MG63 (cell line): ENCODE measurements around the gene KLHL10. TPM values are rescaled to one million over a fixed set of nuclear protein-coding genes. Genes with fewer than 3 reads are reported as not detected.
A peak's percentile ranks its signal among the peaks of the same experiment; 100 is the strongest.
"Not testable (repeated sequence)": the region's sequence is repeated elsewhere in the genome, so short reads cannot be mapped to it uniquely, and the experiment has no call there.

Experiments used
- DNase-seq: peaks from one replicate; pipeline ENCODE4 v3.0.0-alpha.2; 2020
- H3K27me3 ChIP-seq: fragments of 250-450 bp; sonication (Bioruptor Pico); 2 replicates; pipeline ENCODE4 v1.5.1; 2020; ENCODE audit warnings: mild to moderate bottlenecking, moderate library complexity
- H3K36me3 ChIP-seq: fragments of 250-450 bp; sonication (Bioruptor Pico); 2 replicates; pipeline ENCODE4 v1.5.1; 2020; ENCODE audit warnings: mild to moderate bottlenecking, moderate library complexity
- H3K4me3 ChIP-seq: fragments of 250-450 bp; sonication (Bioruptor Pico); 2 replicates; pipeline ENCODE4 v1.5.1; 2020; ENCODE audit warnings: mild to moderate bottlenecking, moderate library complexity
- H3K9me3 ChIP-seq: fragments of 250-450 bp; sonication (Bioruptor Pico); 2 replicates; pipeline ENCODE4 v1.5.1; 2020; ENCODE audit warnings: mild to moderate bottlenecking, moderate library complexity
- total RNA-seq: library from RNA; depleted of rRNA; stranded (reverse); fragments of >200 nt; shearing (Covaris generic); gene quantifications from 2 replicates; pipeline ENCODE4 v1.2.3, GENCODE V29; 2014; ENCODE audit warnings: low replicate concordance

KLHL10 gene
- total RNA-seq, 1 experiment from 2014 or later: not detected

GRCh38 chr17:41835800-41836549, 1.6 kb upstream of the KLHL10 start, which contains the start of gene NT5C3B:
Gene NT5C3B, minus strand, starts transcription at chr17:41836232. Its CDS starts 39 bp downstream, at chr17:41836193.
- peak; percentile 66 for DNase-seq
- Histone ChIP-seq H3K9me3 (no peaks in the 10 kb centered on the region), H3K27me3 (no peaks in the 10 kb centered on the region), H3K36me3 (peaks cover 17% of the 10 kb centered on the region), H3K4me3 (peak within 1 kb of the TSS; percentile 79)

GRCh38 chr17:41836550-41837196, 952 bp upstream of the KLHL10 start:
- Histone ChIP-seq H3K36me3 (peaks cover 13% of the 10 kb centered on the region), H3K9me3 (no peaks in the 10 kb centered on the region), H3K27me3 (no peaks in the 10 kb centered on the region), H3K4me3 (peak overlapping the region; percentile 79)
- DNase-seq: no peak

- H3K9me3 ChIP-seq, H3K4me3 ChIP-seq: not testable (repeated sequence)
Measured at GRCh38 chr17:41839448-41839847, 1.8 kb downstream of the KLHL10 start.

GRCh38 chr17:41840781-41841180, 3.2 kb downstream of the KLHL10 start:
- H3K27me3 ChIP-seq, DNase-seq, H3K4me3 ChIP-seq, H3K36me3 ChIP-seq, H3K9me3 ChIP-seq: not testable (repeated sequence)

More at GRCh38 chr17:41839448-41839847, 1.8 kb downstream of the KLHL10 start:
- not testable (repeated sequence) for DNase-seq, H3K36me3 ChIP-seq, H3K27me3 ChIP-seq

GRCh38 chr17:41844971-41845370, 7.3 kb downstream of the KLHL10 start:
- H3K4me3 ChIP-seq: no peak overlapping the region
- H3K9me3 ChIP-seq: no peaks in the 10 kb centered on the region
- peaks cover 3% of the 10 kb centered on the region for H3K36me3 ChIP-seq
- no peak for DNase-seq
- no peaks in the 10 kb centered on the region for H3K27me3 ChIP-seq

- Histone ChIP-seq H3K27me3 (no peaks in the 10 kb centered on the region), H3K9me3 (no peaks in the 10 kb centered on the region), H3K36me3 (peaks cover 24% of the 10 kb centered on the region), H3K4me3 (no peak overlapping the region)
- no peak for DNase-seq
Measured at GRCh38 chr17:41848788-41849187, 11.2 kb downstream of the KLHL10 start.

GRCh38 chr17:41849251-41849990, 11.8 kb downstream of the KLHL10 start:
- no peak overlapping the region for H3K4me3 ChIP-seq
- H3K27me3 ChIP-seq: no peaks in the 10 kb centered on the region
- no peak for DNase-seq
- H3K36me3 ChIP-seq: peaks cover 30% of the 10 kb centered on the region
- H3K9me3 ChIP-seq: no peaks in the 10 kb centered on the region

GRCh38 chr17:41851382-41851781, 13.8 kb downstream of the KLHL10 start:
- peaks cover 38% of the 10 kb centered on the region for H3K36me3 ChIP-seq
- H3K9me3 ChIP-seq, H3K4me3 ChIP-seq, DNase-seq, H3K27me3 ChIP-seq: not testable (repeated sequence)

- H3K9me3 ChIP-seq: no peaks in the 10 kb centered on the region
- H3K36me3 ChIP-seq: no peaks in the 10 kb centered on the region; the same call in 1 of the 2 replicates
- no peak overlapping the region for H3K4me3 ChIP-seq
- DNase-seq: no peak
- no peaks in the 10 kb centered on the region for H3K27me3 ChIP-seq
Measured at GRCh38 chr17:41860254-41860931, 22.8 kb downstream of the KLHL10 start.

- H3K27me3 ChIP-seq: no peaks in the 10 kb centered on the region
- no peak for DNase-seq
- peak overlapping the region; percentile 83 for H3K4me3 ChIP-seq
- H3K36me3 ChIP-seq: peaks cover 17% of the 10 kb centered on the region
- H3K9me3 ChIP-seq: no peaks in the 10 kb centered on the region
Measured at GRCh38 chr17:41863074-41863848, 25.6 kb downstream of the KLHL10 start.

- DNase-seq: no peak
- Histone ChIP-seq H3K9me3 (no peaks in the 10 kb centered on the region), H3K27me3 (no peaks in the 10 kb centered on the region), H3K36me3 (peaks cover 26% of the 10 kb centered on the region), H3K4me3 (peak overlapping the region; percentile 83)
Measured at GRCh38 chr17:41864498-41864835, 26.8 kb downstream of the KLHL10 start.

- H3K36me3 ChIP-seq: peaks cover 32% of the 10 kb centered on the region
- no peaks in the 10 kb centered on the region for H3K9me3 ChIP-seq
- peak; percentile 91 for DNase-seq
- H3K27me3 ChIP-seq: no peaks in the 10 kb centered on the region
- peak within 1 kb of the TSS; percentile 83 for H3K4me3 ChIP-seq
Measured at GRCh38 chr17:41864836-41865595, 27.4 kb downstream of the KLHL10 start, which contains the start of gene KLHL11. Gene KLHL11, minus strand, starts transcription at chr17:41865423. Its CDS starts 53 bp downstream, at chr17:41865370.

- DNase-seq: no peak
- H3K4me3 ChIP-seq: peak overlapping the region; percentile 83
- H3K36me3 ChIP-seq: peaks cover 37% of the 10 kb centered on the region
- H3K9me3 ChIP-seq: no peaks in the 10 kb centered on the region
- H3K27me3 ChIP-seq: no peaks in the 10 kb centered on the region
Measured at GRCh38 chr17:41865596-41865893, 27.9 kb downstream of the KLHL10 start.

- Histone ChIP-seq H3K9me3 (no peaks in the 10 kb centered on the region), H3K4me3 (no peak overlapping the region), H3K27me3 (no peaks in the 10 kb centered on the region), H3K36me3 (peaks cover 65% of the 10 kb centered on the region)
- DNase-seq: no peak
Measured at GRCh38 chr17:41868568-41868967, 30.9 kb downstream of the KLHL10 start.

- Histone ChIP-seq H3K4me3 (no peak overlapping the region), H3K9me3 (no peaks in the 10 kb centered on the region), H3K27me3 (no peaks in the 10 kb centered on the region), H3K36me3 (peaks cover 73% of the 10 kb centered on the region)
- no peak for DNase-seq
Measured at GRCh38 chr17:41869426-41869825, 31.8 kb downstream of the KLHL10 start.

GRCh38 chr17:41870097-41870496, 32.5 kb downstream of the KLHL10 start:
- no peak overlapping the region for H3K4me3 ChIP-seq
- DNase-seq: no peak
- no peaks in the 10 kb centered on the region for H3K9me3 ChIP-seq
- H3K27me3 ChIP-seq: no peaks in the 10 kb centered on the region
- H3K36me3 ChIP-seq: peaks cover 78% of the 10 kb centered on the region
